Head of caudate nucleus (tissue), 42 donors: Measurements from ENCODE around the gene SUPT20H.
"Not testable (repeated sequence)": the region's sequence is repeated elsewhere in the genome, so short reads cannot be mapped to it uniquely, and the experiment has no call there.

Experiments
- DNase-seq, 42 donors: peaks; one replicate each; pipeline versions ENCODE4 v3.0.0 to v3.0.0-alpha.2; 2020 to 2021; ENCODE audit warnings: mixed read lengths in 7 of 42
- intact Hi-C: fragments of 100-400 bp; cut with DNase I; formaldehyde crosslinking; loops from one replicate; pipeline ENCODE4 v1.15.0; 2022

Gene SUPT20H

DNA sequence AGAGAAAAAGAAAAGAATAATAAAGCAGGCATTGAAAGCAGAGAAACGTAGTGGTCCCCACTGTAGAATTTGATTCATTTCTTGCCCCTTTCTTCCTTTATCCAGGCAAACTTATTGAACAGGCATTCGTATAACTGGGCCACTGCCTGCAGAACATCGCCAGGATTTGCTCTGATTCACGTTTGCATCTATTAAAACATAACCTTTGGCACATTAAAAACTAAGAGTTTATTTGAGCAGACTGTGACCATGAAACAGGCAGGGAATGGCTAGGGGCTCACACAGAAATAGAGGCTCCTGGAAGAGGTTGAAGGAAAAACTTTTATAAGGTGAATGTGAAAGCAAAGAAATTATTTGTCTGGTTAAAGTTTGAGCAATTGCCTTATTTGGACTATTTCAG lies 12.5 kb upstream of the SUPT20H start:
- intact Hi-C loops: no loop called here
- DNase-seq: no peak

DNA sequence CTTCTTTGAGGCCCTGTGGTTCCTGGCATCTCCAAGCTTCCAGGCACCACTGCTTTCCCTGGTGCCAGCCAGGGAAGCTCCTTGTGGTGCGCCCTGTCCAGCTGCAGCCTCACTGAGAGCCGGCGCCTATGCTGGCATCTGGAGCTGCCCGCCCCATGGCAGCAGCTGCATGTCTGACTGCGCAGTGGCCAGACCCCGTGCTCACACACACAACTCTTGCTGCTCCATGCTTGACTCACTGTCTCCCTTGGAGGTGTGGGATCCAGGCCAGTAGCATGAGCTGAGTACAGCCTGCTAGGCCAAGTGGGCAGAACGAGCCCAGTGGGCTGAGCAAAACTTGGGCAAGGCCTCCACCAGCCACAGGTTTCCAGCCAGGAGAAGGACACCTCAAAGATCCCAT lies 11.5 kb upstream of the SUPT20H start:
- intact Hi-C loops: no loop called here
- peak in 3 of 42 donors; percentile 4 to 48 (median 29) for DNase-seq

DNA sequence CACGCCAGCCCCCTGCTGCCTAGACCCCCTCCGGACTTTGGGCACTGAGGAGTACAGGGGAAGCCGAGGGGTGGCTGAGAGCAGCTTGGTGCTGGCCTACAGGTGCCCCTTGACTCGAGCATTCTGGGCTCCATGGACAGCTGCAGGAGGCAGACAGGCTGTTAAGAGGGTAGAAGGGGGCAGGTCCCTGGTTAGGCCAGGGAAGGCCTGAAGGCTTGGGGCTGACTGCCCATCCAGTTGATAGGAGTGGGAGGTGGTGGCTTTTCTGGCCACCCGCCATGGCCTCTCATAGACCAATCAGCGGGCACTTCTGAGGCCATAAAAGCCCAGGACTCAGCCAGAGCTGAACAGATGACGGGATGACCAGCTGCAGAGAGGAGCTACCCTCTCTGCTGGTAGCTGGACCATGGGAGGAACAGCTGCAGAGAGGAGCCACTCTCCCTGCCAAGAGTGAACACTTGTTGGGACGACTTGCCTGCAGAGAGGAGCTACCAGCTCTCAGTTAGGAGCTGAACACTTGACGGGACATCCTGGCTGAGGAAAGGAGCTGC lies 10.7 kb upstream of the SUPT20H start:
- intact Hi-C loops: no loop called here
- no peak for DNase-seq

DNA sequence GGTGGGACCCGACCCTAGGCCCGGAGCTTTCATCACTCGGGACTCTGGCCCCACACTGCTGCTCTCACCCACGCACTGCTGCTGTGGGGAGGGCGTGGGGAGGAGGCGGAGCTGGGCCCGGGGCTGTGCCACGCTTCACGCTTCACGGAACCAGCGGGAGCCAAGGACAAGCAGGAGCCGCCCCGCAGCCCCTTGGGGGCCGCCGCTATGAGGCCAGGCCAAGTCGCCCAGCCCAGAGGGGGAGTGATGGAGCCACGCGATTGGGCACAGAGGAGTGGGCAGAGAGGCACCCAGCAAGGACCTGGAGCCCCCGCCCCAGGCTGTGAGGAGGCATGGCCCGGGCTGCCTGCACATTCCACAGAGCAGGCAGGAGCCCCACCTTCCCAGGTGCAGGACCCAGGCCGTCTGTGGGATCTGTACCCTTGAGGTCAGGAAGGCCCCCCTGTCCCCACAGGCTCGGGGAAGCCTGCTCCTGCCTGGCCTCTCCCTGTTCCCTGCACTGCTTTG lies 10.2 kb upstream of the SUPT20H start:
- DNase-seq: no peak
- intact Hi-C loops: no loop called here

DNA sequence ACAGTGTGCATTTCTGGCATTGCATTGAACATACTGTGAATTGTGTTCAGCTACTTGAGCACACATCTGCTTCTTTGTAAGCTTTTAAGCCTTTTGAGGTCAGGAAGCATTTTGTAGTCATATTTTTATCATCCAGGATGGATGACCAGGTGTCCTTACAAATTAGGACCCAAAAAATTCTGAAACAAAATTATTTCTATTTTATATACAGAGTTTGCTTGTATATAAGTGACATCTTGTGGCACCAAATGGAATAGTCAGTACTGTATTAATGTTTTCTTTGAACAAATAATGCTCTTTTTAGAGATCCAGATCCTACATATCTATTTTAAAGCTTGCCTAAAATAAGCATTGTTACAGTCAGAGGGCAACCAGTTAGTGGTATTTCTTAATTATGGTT lies 9.5 kb upstream of the SUPT20H start:
- intact Hi-C loops: no loop called here

DNA sequence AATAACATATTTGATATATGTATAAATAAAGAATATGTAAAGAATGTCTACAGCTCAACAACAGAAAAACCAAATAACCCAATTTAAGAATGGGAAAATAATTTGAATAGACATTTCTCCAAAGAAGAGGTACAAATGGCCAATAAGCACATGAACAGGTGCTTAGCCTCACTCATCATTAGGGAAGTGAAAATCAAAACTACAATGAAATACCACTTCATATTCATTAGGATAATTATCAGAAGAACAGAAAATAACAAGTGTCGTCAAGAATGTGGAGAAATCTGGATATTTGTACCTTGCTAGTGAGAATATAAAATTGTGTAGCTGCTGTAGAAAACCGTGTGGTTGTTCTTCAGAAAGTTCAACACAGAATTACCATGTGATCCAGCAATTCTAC lies 8.4 kb upstream of the SUPT20H start:
- no peak for DNase-seq
- intact Hi-C loops: no loop called here

More for the DNA sequence above, 9.5 kb upstream of the SUPT20H start:
- no peak for DNase-seq

DNA sequence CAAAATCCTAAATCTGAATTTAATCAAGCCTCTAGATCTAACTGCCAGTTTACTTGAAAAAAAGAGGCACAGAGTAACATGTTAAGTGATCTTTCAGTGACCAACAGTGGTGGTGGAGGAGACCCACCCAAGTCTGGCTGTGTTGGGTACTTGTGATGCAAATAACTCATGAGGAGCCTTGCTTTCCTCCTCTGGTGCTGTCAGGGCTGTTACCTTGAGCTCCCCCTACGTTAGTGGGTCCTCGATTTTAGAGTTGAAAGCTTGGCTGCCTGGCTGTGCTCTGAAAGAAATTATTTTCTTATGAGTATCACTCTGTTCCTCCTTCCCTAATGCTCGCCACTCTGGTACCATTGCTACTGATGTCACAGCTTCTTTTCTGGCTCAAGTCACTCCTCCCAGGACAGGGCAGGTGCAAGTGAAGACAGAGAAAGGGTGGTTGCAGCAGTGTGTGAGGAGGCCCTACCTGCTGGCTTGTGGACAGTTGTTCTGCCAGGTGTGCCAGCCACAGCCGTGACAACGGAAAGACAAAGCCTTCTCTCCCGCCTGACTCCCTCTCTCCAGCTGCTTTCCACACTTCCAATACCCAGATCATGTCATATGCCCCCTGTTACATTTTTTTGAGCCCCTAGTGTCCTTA lies 6.5 kb upstream of the SUPT20H start:
- intact Hi-C loops: no loop called here

DNA sequence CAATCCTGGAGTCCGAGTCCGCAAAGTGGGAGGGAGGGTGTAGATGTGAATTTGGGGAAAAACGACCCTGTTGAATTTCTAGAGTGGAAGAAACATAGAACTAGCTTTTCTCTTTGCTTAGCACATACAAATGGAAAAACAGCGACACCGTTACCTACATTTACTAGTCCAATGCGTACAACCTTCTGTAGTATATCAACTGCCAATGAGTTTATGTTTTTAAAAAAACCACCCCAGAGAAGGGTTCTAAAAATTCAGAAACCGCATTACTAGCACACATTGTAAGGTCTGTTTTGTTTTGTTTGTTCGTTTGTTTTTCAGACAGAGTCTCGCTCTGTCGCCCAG lies 332 bp upstream of the SUPT20H start:
- intact Hi-C loops: no loop called here
- no peak for DNase-seq

More for the DNA sequence above, 6.5 kb upstream of the SUPT20H start:
- no peak for DNase-seq

DNA sequence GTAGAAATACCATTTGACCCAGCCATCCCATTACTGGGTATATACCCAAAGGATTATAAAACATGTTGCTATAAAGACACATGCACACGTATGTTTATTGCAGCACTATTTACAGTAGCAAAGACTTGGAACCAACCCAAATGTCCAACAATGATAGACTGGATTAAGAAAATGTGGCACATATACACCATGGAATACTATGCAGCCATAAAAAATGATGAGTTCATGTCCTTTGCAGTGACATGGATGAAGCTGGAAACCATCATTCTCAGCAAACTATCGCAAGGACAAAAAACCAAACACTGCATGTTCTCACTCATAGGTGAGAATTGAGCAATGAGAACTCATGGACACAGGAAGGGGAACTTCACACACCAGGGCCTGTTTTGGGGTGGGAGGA lies 3.3 kb downstream of the SUPT20H start:
- intact Hi-C loops, DNase-seq: not testable (repeated sequence)

DNA sequence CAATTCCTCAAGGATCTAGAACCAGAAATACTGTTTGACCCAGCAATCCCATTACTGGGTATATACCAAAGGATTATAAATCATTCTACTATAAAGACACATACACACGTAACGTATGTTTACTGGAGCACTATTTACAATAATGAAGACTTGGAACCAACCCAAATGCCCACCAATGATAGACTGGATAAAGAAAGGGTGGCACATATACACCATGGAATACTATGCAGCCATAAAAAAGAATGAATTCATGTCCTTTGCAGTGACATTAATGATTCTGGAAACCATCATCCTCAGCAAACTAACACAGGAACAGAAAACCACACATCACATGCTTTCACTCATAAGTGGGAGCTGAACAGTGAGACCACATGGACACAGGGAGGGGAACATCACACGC lies 6.4 kb downstream of the SUPT20H start:
- intact Hi-C loops, DNase-seq: not testable (repeated sequence)

DNA sequence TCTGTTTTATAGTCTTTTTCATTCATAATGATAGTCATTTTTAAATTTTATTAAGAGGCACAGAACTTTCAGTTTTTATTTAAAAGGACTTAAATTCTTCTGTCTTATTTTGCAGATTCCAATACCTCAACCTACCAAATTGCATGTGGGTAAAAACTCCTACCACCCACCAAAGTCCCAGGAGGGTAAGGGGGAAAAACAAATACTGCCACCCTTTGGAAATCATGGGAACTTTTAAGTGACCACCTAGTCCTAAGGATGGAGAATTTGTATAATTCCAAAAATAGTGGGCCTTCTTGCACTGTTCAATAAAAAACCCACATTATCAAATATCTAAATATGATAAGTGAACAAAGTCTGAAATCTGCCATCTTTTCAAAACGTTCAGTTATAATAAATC lies 9.7 kb downstream of the SUPT20H start:
- intact Hi-C loops: no loop called here

DNA sequence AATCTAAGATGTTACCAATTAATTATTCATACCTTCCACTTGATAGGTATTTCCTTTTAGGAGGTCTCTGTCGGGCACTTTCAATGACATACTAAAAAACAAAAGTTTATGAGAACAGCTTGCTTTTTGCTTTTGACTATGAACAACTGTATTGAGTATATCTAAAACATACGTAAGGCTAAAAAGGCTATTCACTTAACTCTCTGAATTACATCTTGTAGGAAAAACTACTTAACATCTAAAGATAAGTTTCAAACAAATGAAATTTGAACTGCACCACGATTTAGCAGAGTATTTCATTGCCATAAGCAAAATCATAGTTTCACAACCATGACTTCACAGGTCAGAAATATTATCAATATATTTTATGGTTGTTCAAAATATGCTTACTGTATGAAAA lies 11.6 kb downstream of the SUPT20H start:
- no peak for DNase-seq
- intact Hi-C loops: no loop called here

More for the DNA sequence above, 9.7 kb downstream of the SUPT20H start:
- DNase-seq: no peak

DNA sequence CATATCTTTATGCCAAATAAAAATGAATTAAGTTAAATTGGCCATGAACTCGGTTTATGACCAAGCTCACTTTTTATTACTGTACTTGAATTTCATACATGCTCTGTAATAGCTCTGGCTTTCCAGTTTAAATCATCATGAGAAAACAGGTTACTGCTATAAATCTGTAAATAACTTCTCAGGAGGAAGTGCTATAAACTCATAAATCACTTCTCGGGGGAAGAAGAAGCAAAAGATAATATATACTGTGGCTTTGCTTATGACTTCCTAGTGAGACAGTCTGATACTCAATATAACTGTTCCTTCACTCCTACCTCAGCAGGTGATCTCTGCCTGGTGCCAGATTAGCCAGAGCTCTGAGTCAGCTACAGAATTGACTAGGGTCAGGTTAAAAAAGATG lies 12.5 kb downstream of the SUPT20H start:
- DNase-seq: no peak
- intact Hi-C loops: no loop called here

DNA sequence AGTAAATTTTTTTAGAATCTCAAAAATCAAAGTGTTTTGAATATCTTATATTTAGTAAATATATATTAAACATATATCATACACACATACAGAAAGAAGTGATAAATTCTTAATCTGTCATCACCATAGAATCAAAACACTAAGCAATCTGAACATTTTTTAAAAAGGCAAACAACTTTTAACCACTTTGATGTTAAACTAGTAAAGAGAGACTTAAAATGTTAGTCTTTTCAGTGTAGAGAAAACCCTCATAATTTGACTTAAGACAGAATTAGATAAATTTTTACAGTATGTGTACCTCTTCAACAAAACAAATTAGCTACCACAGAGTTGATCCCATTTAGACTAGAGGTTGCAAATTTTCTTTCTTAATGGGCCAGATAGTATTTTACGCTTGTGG lies 13.4 kb downstream of the SUPT20H start:
- DNase-seq: no peak
- intact Hi-C loops: no loop called here

DNA sequence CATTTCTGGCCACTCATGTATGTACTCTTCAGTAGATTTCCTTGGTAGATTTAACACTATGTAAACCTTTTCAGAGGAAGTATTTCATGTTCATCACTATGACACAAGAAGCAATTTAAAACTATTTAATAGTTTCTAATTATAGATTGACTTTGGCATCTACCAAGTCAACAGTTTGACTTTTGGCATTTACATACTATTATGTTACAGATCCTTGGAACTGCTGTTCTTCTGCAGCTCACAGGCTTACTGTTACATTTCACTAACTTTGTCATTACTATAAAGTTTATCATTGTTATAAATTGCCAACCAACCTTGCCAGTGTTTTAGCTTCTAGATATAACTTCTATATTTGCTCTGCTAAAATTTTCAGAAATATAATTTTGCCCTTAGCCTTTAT lies 18.7 kb downstream of the SUPT20H start:
- intact Hi-C loops: no loop called here
- no peak for DNase-seq

DNA sequence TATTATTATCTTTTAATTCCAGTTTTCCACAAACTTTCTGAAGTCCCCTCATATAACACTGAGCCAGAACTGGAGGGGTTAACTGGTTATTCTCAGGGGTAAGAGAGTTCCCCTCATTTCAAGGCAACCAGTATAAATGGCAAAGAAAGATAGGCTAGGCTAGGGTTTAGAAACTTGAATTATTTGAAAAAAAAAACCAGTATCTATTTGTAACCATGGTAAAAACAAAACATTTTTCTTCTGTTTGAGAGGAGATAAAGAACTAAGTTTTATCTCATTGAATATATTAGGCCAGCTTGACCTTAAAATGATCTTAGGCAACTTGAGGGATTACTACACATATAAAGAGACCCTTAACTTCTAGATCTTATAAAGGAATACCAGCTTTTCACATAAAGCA lies 19.6 kb downstream of the SUPT20H start:
- intact Hi-C loops: no loop called here
- DNase-seq: no peak

DNA sequence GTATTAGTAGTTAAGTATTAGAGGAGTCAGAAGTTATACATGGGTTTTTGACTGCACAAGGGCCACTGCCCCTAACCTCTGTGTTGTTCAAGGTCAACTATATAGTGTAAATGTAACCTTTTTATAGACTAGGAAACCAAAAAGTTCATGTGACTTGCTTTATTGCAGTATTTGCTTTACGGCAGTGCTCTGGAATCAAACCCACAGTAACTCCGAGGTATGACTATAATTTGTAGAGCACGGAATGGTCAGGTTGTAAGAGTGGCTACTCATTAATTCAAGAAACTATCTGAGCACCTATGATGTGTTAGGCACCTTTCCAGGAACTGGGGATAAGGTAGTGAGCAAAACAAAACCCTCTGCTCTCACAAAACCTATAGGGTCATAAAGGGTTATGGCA lies 22.2 kb downstream of the SUPT20H start:
- intact Hi-C loops: no loop called here
- no peak for DNase-seq

DNA sequence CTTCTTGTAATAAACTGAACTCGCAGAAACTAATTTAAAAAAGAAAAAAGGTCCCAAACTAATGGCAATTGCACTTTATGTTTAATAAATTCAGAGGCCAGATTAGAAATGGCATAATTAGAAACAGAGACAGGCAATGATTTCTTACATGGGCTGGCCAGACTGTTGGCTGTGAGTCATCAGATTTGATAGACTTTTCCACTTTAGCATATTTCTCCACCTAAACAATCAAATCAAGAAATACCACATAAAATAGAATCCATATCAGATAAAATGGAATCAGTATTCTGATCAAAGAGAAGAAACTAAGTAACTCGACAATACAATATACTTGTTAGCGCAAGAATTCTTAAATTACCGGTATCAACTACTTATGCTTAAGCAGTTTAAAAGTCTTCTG lies 29.9 kb downstream of the SUPT20H start:
- intact Hi-C loops: no loop called here
- DNase-seq: no peak

DNA sequence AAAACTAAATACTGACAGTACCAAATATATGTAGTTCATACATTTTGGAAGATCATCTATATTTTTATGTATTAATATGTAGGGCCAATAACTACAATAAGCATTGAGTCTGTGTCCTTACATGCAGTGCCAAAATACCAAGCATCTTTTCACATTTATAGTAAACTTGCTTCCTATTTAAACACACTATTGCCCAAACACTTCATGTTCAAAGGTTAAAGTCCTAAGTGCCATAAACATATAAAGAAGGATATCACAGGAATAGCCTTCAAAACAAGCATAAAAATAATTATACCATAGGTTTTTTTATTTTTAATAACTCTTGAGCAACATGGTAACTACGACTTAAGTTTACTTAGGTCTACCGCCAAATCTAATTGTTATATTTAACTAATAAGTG lies 31.8 kb downstream of the SUPT20H start:
- DNase-seq: no peak
- intact Hi-C loops: no loop called here

DNA sequence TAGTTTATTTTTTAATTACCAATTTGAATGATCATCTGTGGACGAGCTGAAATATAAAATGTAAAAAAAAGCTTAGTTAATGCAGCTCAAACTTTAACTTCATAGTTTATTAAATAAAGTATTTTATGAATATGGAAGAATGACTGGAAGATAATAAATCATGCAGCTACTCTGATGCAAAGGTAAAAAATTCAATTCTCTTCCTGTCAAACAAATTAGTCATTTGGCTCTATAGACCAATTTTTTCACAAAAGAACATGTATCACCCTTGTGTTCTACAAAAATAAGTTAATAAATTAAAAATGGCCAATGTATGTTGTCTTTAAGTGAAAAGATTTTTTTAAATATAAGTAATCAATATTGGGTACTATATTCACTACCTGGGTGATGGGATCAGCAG lies 32.7 kb downstream of the SUPT20H start:
- intact Hi-C loops: no loop called here
- DNase-seq: no peak

DNA sequence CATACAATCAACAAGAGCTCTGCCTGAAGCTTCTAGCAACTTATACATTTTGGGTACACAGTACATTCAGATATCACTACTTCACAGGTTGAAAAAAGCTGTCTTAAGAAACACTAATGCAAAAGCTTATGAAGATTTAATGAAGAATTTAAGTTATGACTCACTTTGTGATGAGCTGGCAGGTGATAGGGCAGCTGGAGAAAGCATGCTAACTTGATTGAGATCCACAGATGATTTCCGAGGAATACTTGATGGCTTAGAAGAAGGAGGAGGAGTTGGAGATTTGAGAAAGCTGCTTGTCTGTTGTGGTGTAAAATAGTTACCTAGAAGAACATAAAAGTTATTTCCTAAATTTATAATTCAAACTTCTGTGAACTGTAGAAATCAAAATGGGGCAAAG lies 35.6 kb downstream of the SUPT20H start:
- intact Hi-C loops: no loop called here
- no peak for DNase-seq
